HG02798 (cell line): ENCODE measurements around the gene COMMD9.

Experiments used
- ATAC-seq: cut with Tn5 transposase; IDR thresholded peaks from one replicate; pipeline ENCODE4 v1.9.1; 2021; ENCODE audit warnings: mild to moderate bottlenecking; ENCODE audit not compliant: unreplicated experiment, poor library complexity

The COMMD9 gene

GRCh38 chr11:36229091-36229705 lies 60.0 kb downstream of the COMMD9 start:
- ATAC-seq = no peak

GRCh38 chr11:36228689-36229088 lies 60.5 kb downstream of the COMMD9 start:
- no peak for ATAC-seq

GRCh38 chr11:36227044-36227443 lies 62.2 kb downstream of the COMMD9 start:
- no peak for ATAC-seq

- ATAC-seq = no peak
These were observed 64.9 kb downstream of the COMMD9 start for GRCh38 chr11:36224209-36224882.

GRCh38 chr11:36222831-36223635 lies 66.2 kb downstream of the COMMD9 start:
- no peak for ATAC-seq
